ENCODE results near the gene RIPK4.

Gene RIPK4

DNA sequence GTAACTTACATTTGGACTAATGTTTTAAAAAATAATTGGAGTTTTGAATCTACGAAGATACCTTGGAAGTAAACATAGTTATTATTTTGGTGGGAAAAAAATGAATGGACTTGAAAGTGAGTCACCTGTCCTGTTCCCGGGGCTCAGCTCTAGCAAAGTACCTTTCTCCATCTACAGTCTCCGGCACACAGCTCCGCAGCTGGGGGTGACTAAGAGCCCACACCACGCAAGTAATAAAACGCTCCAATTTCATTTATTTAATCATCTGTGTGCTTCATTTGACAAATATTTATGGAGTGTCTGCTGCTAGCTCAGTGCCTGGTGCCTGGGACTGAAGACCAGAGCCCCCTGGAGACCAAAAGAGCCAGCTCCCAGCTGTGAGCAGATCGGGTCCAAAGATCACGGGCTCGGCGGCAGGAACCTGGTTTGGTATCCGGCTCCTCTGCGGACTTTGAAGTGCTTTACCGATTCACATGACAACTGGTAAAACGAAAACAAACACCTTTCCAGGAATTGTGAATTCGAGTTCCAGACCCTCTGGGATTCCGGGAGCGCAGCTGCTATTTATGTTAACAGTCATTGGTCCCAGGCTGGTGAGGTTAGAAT is 1.7 kb upstream of the RIPK4 start:
- peak; percentile 41 for DNase-seq

DNA sequence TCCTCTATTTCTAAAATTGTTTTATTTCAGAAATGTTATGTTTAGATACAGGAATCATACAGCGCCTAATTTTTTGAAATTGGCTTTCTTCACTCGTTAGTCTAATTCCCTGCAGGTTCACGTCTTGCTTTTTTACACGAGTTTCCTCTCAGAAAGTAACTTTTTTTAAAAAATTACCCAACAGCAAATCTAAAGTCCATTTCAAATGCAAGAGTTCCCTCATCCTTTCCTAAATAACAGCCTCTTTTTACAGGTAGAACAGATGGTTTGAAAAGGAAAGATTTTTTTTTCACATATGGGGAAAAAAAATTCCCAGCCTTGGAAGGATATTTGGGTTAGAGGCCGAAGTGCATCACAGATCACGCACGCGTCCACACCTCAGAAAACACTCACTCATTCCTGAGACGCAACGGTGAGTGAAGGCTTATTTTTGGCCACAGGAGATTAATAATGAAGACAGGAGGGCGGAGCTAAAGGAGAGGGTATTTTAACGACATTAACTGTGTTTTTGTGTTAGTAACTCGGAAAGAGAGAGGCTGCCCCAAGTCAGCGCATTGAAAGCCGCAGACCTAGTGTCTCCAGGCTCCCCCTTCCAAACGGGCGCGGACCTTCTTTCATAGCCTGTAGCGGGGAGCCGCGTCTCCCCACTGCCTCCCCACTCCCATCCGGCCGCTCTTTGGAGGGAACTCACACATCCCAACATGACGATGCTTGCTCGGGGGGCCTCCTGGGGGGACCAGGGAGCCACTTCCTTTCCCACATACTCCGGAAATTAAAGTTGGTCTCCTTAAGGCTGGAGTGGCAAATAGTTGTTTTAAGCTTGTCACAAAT is 969 bp upstream of the RIPK4 start:
- DNase-seq = peak; percentile 32

- DNase-seq = peak; percentile 26
These were observed 624 bp downstream of the RIPK4 start for GRCh38 chr21:41765973-41766882.

DNA sequence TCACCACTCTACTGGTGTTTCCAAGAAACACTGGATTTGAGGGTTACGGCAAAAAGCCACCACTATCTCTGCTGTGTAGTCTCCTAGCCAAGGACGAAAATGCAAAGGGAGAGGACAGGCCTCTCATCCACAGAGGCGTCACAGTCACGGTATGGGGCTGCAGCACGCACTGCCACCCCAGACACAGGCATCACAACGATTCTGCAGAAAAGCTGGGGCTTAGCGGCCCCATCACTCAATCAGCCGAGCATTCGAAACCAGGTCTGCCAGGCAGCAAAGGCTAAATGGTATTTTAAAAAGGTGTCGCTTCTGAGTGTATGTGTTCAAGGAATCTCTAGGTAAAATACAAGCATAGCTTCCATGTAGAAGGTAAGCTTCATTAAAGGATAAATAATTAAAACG is 1.4 kb downstream of the RIPK4 start:
- no peak for DNase-seq

DNA sequence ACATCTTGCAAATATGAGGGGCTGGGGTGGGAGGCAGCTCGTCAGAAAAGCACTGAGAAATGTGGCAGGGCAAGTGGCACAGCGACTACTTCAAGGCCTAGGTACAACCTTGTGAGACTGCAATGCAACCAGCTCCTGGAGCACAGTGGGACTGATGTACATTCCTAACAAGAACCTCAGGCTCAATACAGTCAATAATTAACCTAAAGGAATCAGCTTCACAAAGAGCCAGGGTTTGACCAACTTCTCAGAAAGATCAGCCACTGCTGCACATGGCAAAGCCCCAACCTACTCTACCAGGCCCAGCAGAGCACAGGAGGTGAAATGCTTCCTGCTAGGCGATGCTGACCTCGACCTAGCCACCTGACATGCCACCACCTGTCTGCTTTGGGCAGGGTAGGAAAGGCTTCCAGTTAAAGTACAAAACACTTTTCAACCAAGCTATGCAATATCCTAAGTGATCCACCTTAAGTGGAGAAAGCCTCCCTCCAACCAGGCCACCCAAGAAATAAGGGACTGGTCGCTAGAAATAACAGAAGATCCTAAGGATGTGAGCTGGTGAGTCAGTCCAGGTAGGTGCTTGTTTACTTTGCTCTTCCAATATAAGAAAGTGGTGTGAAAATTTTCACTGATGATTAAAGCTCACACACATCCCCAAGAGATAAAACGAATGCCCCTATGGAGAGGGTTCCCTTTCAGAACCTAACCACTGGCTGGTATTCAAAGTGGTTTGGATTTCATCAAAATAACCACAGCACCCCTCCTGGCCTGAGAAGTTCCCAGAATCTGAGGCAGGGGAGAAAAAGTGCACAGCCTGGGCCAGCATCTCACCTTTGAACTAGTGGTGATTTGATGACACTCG is 2.1 kb downstream of the RIPK4 start:
- DNase-seq = no peak

DNA sequence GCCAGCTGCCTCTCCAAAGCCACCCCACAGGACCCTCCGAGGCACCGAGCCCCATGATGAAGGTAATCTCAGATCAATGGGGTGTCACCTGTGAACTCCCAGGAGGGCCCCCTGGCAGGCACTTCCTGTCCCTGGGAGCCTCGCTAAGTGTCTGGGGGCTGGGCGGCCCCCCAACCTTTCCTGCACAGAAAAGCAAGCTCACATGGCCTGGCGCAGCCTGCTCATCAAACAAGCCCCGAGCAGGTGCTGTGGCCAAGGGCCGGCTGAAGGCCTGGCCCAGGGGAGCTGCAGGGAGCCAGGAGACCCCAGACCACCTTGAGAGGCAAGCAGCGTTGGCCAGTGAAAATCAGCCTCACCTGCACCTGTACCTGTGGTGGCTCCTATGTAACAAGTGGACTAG is 2.9 kb downstream of the RIPK4 start:
- no peak for DNase-seq

DNA sequence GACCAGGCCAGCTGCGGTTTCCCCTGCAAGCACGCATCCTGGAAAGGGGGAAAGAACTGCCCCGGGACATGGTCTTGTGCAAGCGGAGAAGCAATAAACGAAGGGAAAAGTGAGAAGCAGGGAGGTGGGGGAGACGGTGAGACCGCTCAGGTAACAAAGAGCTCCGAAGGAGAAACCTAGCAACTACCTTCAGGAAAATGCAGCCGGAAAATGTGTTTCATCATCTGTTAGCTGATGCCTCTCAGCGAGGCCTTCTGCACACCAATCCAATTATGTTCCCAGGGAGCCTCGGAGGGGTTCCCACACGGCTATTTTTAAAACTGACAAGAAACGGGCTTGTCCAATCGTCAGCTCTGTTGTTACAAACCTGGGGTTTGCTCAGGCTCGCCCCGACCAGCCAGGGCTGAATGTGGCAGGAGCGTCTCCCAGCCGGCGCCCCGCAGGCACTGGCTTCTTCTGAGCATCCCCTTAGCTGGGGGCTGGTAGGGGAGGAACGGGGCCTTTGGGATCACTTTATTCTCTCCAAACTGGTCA is 3.4 kb downstream of the RIPK4 start:
- DNase-seq = no peak

GRCh38 chr21:41762753-41763152 is 4.1 kb downstream of the RIPK4 start:
- no peak for DNase-seq

GRCh38 chr21:41761934-41762635 is 4.8 kb downstream of the RIPK4 start:
- no peak for DNase-seq

- DNase-seq = no peak
These were observed 5.5 kb downstream of the RIPK4 start for GRCh38 chr21:41761211-41761933.

DNA sequence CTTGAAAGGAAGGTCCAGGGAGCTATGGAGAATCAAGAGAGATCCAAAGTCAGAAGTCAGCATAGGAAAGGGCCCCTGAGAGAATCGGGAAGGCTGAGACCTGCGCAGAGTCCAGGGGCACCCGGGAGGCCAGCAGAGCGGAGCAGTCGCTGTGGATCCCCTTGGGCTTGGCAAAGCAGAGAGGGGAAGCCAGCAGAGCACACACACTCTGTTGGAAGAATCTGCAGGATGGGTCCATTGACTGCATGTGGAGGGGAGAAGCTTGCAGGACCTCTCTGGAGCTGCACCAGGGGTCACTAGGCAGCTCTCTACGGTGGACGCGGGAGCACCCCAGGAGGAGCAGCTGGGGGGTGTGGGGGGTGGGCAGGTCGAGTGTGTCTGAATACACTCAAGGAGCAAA is 6.4 kb downstream of the RIPK4 start:
- no peak for DNase-seq

- DNase-seq = no peak
These were observed 6.9 kb downstream of the RIPK4 start for GRCh38 chr21:41759926-41760325.

DNA sequence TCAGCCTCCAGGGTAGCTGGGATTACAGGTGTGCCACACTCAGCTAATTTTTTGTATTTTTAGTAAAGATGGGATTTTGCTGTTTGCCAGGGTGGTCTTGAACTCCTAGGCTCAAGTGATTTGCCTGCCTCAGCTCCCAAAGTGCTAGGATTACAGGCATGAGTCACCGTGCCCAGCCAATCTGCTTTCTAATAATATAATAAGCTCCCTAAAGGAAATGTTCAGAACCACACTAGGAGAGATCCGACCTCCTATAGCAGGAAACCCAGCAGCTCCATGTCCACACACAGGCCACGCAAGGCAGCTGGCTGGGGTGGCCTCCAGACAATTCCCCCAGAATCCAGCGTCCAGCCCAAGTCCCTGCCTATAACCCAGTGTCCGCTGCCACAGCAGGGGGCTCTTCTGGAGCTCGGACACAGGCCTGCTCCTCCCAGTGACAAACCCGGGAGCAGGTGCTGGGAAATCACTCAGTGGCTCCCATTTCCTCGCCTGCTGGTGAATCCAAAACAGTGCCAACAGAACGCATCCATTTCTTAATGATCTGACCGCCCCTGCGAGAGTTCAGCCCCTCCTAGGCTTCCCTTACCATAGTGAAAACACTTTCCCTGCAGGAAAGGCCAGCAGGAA is 7.5 kb downstream of the RIPK4 start:
- DNase-seq = no peak

DNA sequence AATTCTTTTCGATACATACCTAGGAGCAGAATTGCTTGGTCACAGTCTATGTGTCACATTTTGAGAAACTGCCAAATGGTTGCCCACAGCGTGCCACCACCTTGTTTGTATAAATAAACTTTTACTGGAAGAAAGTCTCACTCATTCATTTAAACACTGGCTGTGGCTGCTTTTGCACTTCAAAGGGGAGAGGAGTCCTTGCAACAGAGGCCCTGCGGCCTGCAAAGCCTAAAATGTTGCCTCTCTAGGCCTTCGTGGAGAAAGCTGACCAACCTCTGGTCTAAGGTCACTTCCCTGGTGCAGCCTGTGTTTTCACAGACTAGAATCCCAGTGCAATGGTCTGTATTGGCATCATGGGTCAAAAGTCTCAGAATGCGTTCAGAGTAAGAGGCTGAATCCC is 8.3 kb downstream of the RIPK4 start:
- DNase-seq = no peak

DNA sequence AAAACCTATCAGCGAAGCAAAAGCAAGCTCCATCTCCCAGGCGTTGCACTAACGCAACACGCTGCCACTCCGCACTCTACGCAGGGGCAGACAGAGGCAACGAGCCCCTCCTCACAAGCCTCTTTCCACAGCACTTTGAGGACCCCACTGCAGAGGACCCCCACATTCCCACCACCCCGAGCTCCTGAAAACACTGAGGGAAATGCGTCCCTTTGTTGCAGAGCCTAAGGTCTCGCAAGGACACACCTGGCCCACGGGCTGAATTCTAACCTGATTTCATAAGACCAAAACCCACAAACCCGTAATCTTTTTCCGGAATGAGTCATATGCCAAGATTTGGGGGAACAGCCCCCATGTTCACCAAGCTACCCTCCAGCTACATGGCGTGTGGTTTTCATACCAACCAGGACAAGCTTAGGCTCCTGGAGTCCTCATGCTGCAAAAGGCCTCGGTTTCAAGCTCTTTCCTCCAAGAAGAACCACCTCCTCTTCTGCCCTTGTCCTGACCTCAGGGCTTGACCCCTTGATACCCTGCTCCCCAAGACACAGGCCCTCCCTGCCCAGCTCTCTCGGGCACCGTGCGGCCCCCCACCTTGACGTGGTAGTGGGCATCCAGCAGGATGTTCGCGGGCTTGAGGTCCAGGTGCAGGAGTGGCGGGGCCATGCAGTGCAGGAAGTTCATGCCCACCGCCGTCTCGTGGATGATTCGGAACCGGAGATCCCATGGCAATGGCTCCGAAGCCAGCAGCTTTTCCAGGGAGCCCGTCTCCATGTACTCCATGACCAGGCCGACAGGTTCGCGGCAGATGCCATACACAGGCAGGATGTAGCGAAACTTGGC is 10.7 kb downstream of the RIPK4 start:
- DNase-seq = no peak

DNA sequence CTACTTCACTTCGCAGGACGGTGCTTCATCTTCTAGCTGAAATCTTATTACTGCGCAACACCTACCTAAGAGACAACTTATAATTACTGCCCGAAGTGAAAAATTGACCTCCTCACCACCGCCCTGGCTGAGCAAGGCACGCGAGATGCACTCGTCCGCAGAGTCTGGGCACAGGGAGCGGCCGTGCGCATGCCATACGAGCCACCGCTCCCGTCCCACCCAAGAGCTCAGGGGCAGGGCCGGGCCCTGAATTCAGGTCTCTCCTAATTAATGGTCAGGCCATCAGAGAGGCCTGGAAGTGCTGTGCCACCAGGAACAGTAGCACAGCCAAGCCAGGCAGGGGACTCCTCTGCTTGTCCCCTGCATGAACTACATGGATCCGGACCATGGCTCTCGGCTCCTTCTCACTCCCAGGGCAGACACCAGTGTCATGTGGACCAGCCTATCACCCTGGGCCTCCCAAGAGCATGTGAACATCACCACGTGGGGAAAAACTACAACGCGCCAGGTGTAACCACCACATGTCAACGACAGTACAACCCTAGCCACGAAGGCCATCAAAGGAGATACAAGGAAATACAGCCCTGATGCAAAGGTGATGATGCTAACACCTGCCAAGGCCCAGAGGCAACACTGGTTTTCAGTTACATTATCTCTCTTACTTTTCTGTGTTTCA is 11.5 kb downstream of the RIPK4 start:
- DNase-seq = no peak

- no peak for DNase-seq
These were observed 12.4 kb downstream of the RIPK4 start for GRCh38 chr21:41754479-41754891.

DNA sequence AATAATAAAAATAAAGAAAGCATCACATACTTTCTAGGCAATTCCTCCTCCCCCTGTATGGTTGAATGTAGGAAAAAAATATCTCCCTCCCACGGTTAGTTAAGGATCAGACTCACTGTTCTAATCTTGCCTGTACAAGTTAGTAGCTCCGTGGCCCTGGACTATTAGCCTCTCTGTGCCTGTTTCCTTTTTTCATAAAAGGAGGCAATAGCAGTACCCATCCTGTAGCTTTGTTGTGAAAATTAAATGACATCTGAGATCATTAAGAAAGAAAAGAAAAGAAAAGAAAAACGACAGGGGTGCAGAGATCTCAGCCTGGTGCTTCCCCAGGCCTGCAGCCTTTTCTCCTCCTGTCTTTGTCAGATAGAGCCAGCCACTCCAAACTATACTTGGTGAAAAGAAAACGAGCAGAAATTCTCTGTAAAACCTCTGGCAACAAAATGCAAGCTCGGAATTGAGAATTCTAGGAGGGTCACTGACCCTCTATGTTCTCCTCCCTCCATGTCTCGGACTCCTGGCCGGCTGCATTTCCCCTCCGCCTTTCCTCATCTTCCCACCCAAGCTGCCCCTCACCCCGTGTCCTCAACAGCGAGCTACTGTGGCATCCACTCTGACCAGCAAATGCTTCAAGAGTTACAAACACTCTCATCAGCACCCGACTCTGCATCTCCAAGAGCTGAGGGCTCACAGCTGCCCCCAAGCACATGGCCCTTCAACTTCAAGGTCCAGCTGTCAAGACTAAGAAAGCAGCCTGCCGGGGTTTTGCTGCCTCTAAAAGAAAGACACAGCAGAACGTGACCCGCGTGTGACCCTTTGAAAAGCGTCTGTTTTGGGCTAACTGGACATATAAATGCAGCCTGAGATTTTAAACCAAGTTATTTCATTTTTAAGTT is 13.6 kb downstream of the RIPK4 start:
- DNase-seq = no peak

Data from NCI-H345 (cell line).